NB4 (cell line): ENCODE measurements around the gene BCL11B.
"Not testable (repeated sequence)": the region's sequence is repeated elsewhere in the genome, so short reads cannot be mapped to it uniquely, and the experiment has no call there.

Experiments
- DNase-seq: peaks from one replicate; pipeline ENCODE4 v3.0.0; 2010; ENCODE audit warnings: low read depth
- H3K4me3 ChIP-seq: one replicate; pipeline ENCODE4 v1.5.1; 2011; ENCODE audit warnings: mild to moderate bottlenecking, low read depth, low read length, moderate library complexity
- MAX ChIP-seq: IDR thresholded peaks from 2 replicates; pipeline ENCODE4 v1.6.1; 2011; ENCODE audit warnings: low read depth, low read length
- MYC ChIP-seq: IDR thresholded peaks from 2 replicates; pipeline ENCODE4 v1.6.1; 2011; ENCODE audit warnings: low read depth, low read length
- POLR2A ChIP-seq: IDR thresholded peaks from 2 replicates; pipeline ENCODE4 v1.6.1; 2011; ENCODE audit warnings: mild to moderate bottlenecking; ENCODE audit not compliant: insufficient read length; ENCODE audit errors: extremely low read depth
- TF ChIP-seq, protein P1 (sequence below): IDR thresholded peaks from one replicate; pipeline ENCODE4 v1.5.1; 2012; ENCODE audit warnings: low read depth, low read length

Gene BCL11B

GRCh38 chr14:99188731-99189191 lies 83.2 kb downstream of the BCL11B start:
- H3K4me3 ChIP-seq: no peak overlapping the region
- TF ChIP-seq POLR2A (no peak), MAX (no peak), MYC (no peak)
- TF ChIP-seq, protein P1, sequence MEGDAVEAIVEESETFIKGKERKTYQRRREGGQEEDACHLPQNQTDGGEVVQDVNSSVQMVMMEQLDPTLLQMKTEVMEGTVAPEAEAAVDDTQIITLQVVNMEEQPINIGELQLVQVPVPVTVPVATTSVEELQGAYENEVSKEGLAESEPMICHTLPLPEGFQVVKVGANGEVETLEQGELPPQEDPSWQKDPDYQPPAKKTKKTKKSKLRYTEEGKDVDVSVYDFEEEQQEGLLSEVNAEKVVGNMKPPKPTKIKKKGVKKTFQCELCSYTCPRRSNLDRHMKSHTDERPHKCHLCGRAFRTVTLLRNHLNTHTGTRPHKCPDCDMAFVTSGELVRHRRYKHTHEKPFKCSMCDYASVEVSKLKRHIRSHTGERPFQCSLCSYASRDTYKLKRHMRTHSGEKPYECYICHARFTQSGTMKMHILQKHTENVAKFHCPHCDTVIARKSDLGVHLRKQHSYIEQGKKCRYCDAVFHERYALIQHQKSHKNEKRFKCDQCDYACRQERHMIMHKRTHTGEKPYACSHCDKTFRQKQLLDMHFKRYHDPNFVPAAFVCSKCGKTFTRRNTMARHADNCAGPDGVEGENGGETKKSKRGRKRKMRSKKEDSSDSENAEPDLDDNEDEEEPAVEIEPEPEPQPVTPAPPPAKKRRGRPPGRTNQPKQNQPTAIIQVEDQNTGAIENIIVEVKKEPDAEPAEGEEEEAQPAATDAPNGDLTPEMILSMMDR: no peak
- DNase-seq: no peak

DNA sequence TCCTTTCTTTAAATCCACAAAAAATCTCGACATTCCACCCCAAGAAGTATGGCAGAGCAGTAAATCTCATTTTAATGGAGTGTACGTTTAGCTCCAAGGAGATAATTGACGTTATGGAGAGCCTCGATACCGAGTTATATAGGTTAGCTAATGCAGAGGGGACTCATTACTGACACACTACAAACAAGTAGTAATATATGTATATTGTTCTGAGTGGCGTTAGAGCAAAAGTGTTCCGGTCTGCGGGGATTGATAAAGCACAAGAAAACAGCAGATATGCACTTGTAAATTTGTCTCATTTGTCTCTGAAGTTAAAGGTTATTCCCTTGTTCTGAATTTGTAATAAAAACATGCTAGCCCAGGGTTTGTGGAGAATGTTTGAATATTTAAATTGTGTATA lies 84.1 kb downstream of the BCL11B start:
- no peak overlapping the region for H3K4me3 ChIP-seq
- TF ChIP-seq, protein P1: no peak
- TF ChIP-seq MAX (no peak), POLR2A (no peak), MYC (no peak)
- no peak for DNase-seq

GRCh38 chr14:99186956-99187690 lies 84.9 kb downstream of the BCL11B start:
- H3K4me3 ChIP-seq: no peak overlapping the region
- TF ChIP-seq, protein P1: no peak
- no peak for TF ChIP-seq MYC
- no peak for TF ChIP-seq MAX
- DNase-seq: no peak

- not testable (repeated sequence) for DNase-seq, H3K4me3 ChIP-seq
Measured at GRCh38 chr14:99186336-99186735, 85.7 kb downstream of the BCL11B start.

DNA sequence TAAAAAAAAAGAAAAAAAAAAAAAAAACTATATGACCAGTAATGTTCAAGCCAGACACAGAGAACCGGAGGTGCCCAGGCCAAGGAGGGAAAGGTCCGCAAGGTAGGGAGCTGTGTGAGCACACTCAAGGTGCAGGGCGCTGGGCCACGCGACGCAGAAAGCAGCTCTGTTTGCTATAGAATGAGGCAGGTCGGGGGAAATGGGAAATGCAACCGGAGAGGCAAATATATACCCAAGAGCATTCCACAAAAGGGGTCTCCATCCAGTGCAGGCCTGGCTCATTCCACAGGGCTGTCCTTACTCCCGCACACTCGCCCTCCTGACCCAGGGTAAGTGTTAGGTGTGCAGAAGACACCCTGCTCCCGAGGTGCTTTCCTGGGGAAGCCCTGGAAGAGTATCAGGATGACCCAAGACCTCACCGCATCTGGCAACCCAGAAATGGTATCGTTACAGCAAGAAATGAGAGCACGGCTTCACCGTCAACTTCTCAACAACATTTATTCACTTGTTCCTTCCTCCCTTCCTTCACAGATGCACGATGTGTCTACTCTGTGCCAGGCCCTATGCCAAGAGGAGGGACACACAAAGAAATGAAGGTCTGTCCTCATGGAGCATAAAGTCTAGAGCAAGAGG lies 86.4 kb downstream of the BCL11B start:
- no peak for TF ChIP-seq MAX
- TF ChIP-seq, protein P1: no peak
- no peak for TF ChIP-seq POLR2A
- no peak for TF ChIP-seq MYC
- no peak for DNase-seq
- H3K4me3 ChIP-seq: no peak overlapping the region

DNA sequence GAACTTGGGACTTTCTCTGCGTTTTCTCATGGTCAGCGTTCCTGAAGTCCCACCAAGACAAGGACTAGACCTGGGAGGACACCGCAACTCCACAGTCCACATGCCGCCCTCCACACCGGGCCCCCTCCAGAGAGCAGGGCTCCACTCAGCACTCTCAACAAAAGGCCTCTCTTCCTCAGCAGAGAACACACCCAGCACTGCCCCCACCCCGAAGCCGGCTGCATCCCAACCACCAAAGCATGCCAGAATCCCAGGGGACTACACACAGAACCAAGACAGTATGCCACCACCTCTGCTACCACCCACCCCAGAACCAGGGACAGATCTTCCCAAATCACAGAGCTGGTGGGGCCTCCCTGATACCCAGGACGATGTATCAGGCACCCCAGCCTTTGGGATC lies 88.3 kb downstream of the BCL11B start:
- H3K4me3 ChIP-seq: no peak overlapping the region
- TF ChIP-seq MAX (no peak), POLR2A (no peak)
- DNase-seq: no peak

- H3K4me3 ChIP-seq: no peak overlapping the region
- DNase-seq: no peak
- TF ChIP-seq MYC (no peak), MAX (no peak), POLR2A (no peak)
- TF ChIP-seq, protein P1: no peak
Measured at GRCh38 chr14:99183311-99183710, 88.7 kb downstream of the BCL11B start.
